Endodermal cell (in vitro differentiated cells): ENCODE data around the gene SEPHS2. TPM values are rescaled to one million over a fixed set of nuclear protein-coding genes. Genes with fewer than 3 reads are reported as not detected.

ENCODE experiments used
- DNase-seq: peaks from one replicate; pipeline ENCODE4 v3.0.0-alpha.2; 2017
- H3K27ac ChIP-seq: 2 replicates; pipeline ENCODE4 v1.5.1; 2013; ENCODE audit warnings: mild to moderate bottlenecking, low read depth, low read length, moderate library complexity
- H3K27me3 ChIP-seq: 2 replicates; pipeline ENCODE4 v1.6.1; 2013; ENCODE audit warnings: mild to moderate bottlenecking, low read length, moderate library complexity; ENCODE audit not compliant: insufficient read depth, control insufficient read depth, poor library complexity, severe bottlenecking
- H3K36me3 ChIP-seq: 2 replicates; pipeline ENCODE4 v1.7.0; 2013; ENCODE audit warnings: mild to moderate bottlenecking, low read length, moderate library complexity; ENCODE audit not compliant: control insufficient read depth, insufficient read depth
- H3K4me1 ChIP-seq: one replicate; pipeline ENCODE4 v1.7.0; 2013; ENCODE audit warnings: low read length; ENCODE audit not compliant: control insufficient read depth, insufficient read depth
- H3K4me3 ChIP-seq: 2 replicates; pipeline ENCODE4 v1.5.1; 2013; ENCODE audit warnings: mild to moderate bottlenecking, low read length, moderate library complexity
- H3K9ac ChIP-seq: 2 replicates; pipeline ENCODE4 v1.6.1; 2013; ENCODE audit warnings: mild to moderate bottlenecking, low read length, moderate library complexity; ENCODE audit not compliant: poor library complexity, severe bottlenecking; ENCODE audit errors: extremely low read depth
- H3K9me3 ChIP-seq: 2 replicates; pipeline ENCODE4 v1.6.1; 2013; ENCODE audit warnings: mild to moderate bottlenecking, low read length, moderate library complexity; ENCODE audit not compliant: control insufficient read depth
- H3K27ac Mint-ChIP-seq: 2 replicates; pipeline ENCODE4 v1.8.0; 2020; ENCODE audit warnings: mixed read lengths
- H3K27me3 Mint-ChIP-seq: 2 replicates; pipeline ENCODE4 v1.8.0; 2021; ENCODE audit warnings: mild to moderate bottlenecking, mixed read lengths; ENCODE audit not compliant: insufficient read depth
- H3K36me3 Mint-ChIP-seq: 2 replicates; pipeline ENCODE4 v1.8.0; 2020; ENCODE audit warnings: low read depth, mixed read lengths
- H3K4me1 Mint-ChIP-seq: 2 replicates; pipeline ENCODE4 v1.8.0; 2020; ENCODE audit warnings: mixed read lengths
- H3K4me3 Mint-ChIP-seq: 2 replicates; pipeline ENCODE4 v1.8.0; 2020; ENCODE audit warnings: mild to moderate bottlenecking, moderate library complexity, mixed read lengths
- H3K9me3 Mint-ChIP-seq: 2 replicates; pipeline ENCODE4 v1.8.0; 2020; ENCODE audit warnings: mild to moderate bottlenecking, mixed read lengths
- CTCF ChIP-seq: fragments of 200-600 bp; sonication (generic); conservative IDR thresholded peaks from 2 replicates; pipeline ENCODE4 v1.5.0; 2021; ENCODE audit warnings: antibody characterized with exemption, mild to moderate bottlenecking
- WGBS, 2 experiments: methylation state at CpG; one replicate each; pipeline versions ENCODE4 v1.1.5 to v1.1.7; 2013; ENCODE audit warnings: missing lambda C conversion rate in 2 of 2, mixed read lengths in 1 of 2; ENCODE audit not compliant: insufficient coverage in 1 of 2, insufficient read length in 1 of 2; 5-methylcytosine and 5-hydroxymethylcytosine counted together
- total RNA-seq, 2 donors: library from RNA; stranded (reverse); fragmentation: NEBNext Ultra II Directional in 1 of 2; extraction: Animal tissue kit (Norgen Biotek cat#: 25700) in 1 of 2; gene quantifications; 2 replicates in 1 of 2; 3 replicates in 1 of 2; pipeline ENCODE4 v1.2.1, GENCODE V29; 2021

The SEPHS2 gene
- total RNA-seq, 2 donors from 2014 or later: 35.7 to 37.5 TPM

- no peaks in the 10 kb centered on the region for H3K27me3 ChIP-seq
- no peaks in the 10 kb centered on the region for H3K36me3 Mint-ChIP-seq
These were observed 13.1 kb upstream of the SEPHS2 start for GRCh38 chr16:30458561-30459394.

GRCh38 chr16:30457743-30458560 is 12.3 kb upstream of the SEPHS2 start:
- Histone ChIP-seq H3K27ac (no peak overlapping the region), H3K4me3 (no peak overlapping the region), H3K4me1 (no peaks in the 10 kb centered on the region), H3K36me3 (no peaks in the 10 kb centered on the region), H3K27me3 (no peaks in the 10 kb centered on the region), H3K9ac (no peak overlapping the region), H3K9me3 (no peaks in the 10 kb centered on the region)
- TF ChIP-seq CTCF: no peak
- H3K9me3 Mint-ChIP-seq: no peaks in the 10 kb centered on the region
- H3K4me3 Mint-ChIP-seq: no peak overlapping the region
- no peak for DNase-seq
- H3K36me3 Mint-ChIP-seq: no peaks in the 10 kb centered on the region
- WGBS, 2 experiments: 87 to 92% methylated on average over 12 to 16 of the region's 16 CpGs
- H3K27me3 Mint-ChIP-seq: no peaks in the 10 kb centered on the region
- peaks cover 17% of the 10 kb centered on the region for H3K4me1 Mint-ChIP-seq
- no peak overlapping the region for H3K27ac Mint-ChIP-seq

More at GRCh38 chr16:30458561-30459394, 13.1 kb upstream of the SEPHS2 start:
- 91% methylated on average over 13 to 22 of the region's 22 CpGs for WGBS, 2 experiments
- no peak overlapping the region for H3K4me3 Mint-ChIP-seq
- DNase-seq: no peak
- H3K27me3 Mint-ChIP-seq: no peaks in the 10 kb centered on the region
- no peak overlapping the region for H3K4me3 ChIP-seq
- no peak overlapping the region for H3K9ac ChIP-seq
- peaks cover 3% of the 10 kb centered on the region for H3K9me3 Mint-ChIP-seq
- no peaks in the 10 kb centered on the region for H3K9me3 ChIP-seq
- no peak for TF ChIP-seq CTCF
- H3K4me1 ChIP-seq: no peaks in the 10 kb centered on the region
- H3K36me3 ChIP-seq: no peaks in the 10 kb centered on the region
- peaks cover 16% of the 10 kb centered on the region for H3K4me1 Mint-ChIP-seq
- no peak overlapping the region for H3K27ac Mint-ChIP-seq
- no peak overlapping the region for H3K27ac ChIP-seq

- Mint-ChIP-seq H3K4me1 (peaks cover 22% of the 10 kb centered on the region), H3K4me3 (no peak overlapping the region), H3K27me3 (no peaks in the 10 kb centered on the region), H3K9me3 (no peaks in the 10 kb centered on the region), H3K27ac (no peak overlapping the region), H3K36me3 (no peaks in the 10 kb centered on the region)
- Histone ChIP-seq H3K9me3 (no peaks in the 10 kb centered on the region), H3K27ac (no peak overlapping the region), H3K9ac (no peak overlapping the region), H3K4me1 (no peaks in the 10 kb centered on the region), H3K36me3 (no peaks in the 10 kb centered on the region), H3K27me3 (no peaks in the 10 kb centered on the region), H3K4me3 (no peak overlapping the region)
- no peak for DNase-seq
- WGBS, 2 experiments: 92% methylated on average over 1 of the region's 1 CpG; no CpG with 5 or more reads in 1 of the 2 experiments
- TF ChIP-seq CTCF: no peak
These were observed 11.6 kb upstream of the SEPHS2 start for GRCh38 chr16:30457256-30457655.
